BLaER1 treated with 17β-estradiol and CSF1 and Interleukin-3, amounts not matched to agents 10 nM and 100 nM (cell line): ENCODE data around the gene KIAA1549.
A peak's percentile ranks its signal among the peaks of the same experiment; 100 is the strongest.

Experiments
- H3K27ac ChIP-seq, 11 experiments: shearing (Covaris generic); formaldehyde crosslinking; 2 replicates each; pipeline ENCODE4 v1.8.1; 2022
- H3K27me3 ChIP-seq, 11 experiments: shearing (Covaris generic); formaldehyde crosslinking; 2 replicates each; pipeline ENCODE4 v1.8.1; 2022
- H3K36me3 ChIP-seq, 11 experiments: shearing (Covaris generic); formaldehyde crosslinking; 2 replicates each; pipeline ENCODE4 v1.8.1; 2022
- H3K4me1 ChIP-seq, 10 experiments: shearing (Covaris generic); formaldehyde crosslinking; 2 replicates each; pipeline ENCODE4 v1.8.1; 2022
- H3K4me2 ChIP-seq, 11 experiments: shearing (Covaris generic); formaldehyde crosslinking; 2 replicates each; pipeline ENCODE4 v1.8.1; 2022
- H3K4me3 ChIP-seq, 10 experiments: shearing (Covaris generic); formaldehyde crosslinking; 2 replicates each; pipeline ENCODE4 v1.8.1; 2022
- H3K9ac ChIP-seq, 11 experiments: shearing (Covaris generic); formaldehyde crosslinking; 2 replicates each; pipeline ENCODE4 v1.8.1; 2022
- H3K9me3 ChIP-seq, 11 experiments: shearing (Covaris generic); formaldehyde crosslinking; replicated peaks in 1 of 11; 2 replicates each; pipeline ENCODE4 v1.8.1; 2022
- H4K20me1 ChIP-seq, 11 experiments: shearing (Covaris generic); formaldehyde crosslinking; 2 replicates each; pipeline ENCODE4 v1.8.1; 2022
- Cebpa-rat ChIP-seq, 11 experiments: shearing (Covaris generic); IDR thresholded peaks; 2 replicates each; pipeline ENCODE4 v1.8.1; 2022

Gene KIAA1549

DNA sequence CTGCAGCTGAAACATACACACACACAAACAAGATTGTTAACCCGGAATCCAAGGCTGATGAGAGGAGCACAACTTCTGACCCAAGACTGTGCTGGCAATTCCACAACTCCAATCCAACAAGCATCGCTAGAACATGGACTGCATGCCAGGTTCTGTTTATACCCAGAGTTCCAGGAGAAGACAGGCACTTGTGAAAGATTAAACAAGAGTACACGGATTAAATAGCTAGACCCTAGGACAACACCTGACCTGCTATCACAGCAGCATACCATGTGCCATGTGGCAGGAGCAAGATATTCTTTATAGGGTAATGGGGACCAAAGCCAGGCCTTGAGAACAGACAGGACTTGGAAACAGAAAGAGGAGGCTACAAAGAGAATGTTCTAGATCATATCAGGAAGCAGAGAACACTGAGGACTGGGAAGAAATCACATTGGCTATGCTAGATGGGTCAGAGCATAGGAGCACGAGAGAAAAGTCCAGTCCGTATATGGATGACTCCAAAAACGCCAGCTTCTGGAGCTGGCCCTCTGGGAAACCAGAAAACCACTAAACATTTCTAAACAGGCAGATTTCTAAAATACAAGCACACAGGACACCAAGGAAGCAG, 99.5 kb downstream of the KIAA1549 start:
- TF ChIP-seq Cebpa-rat (IDR thresholded peaks at IDR 0.05): no peak
- no peak overlapping the region for H3K27ac ChIP-seq
- peaks cover 14 to 55% (median 36%) of the 10 kb centered on the region in 11 experiments; a peak in 21 of 22 replicates for H3K36me3 ChIP-seq
- no peak overlapping the region for H3K9ac ChIP-seq
- H3K9me3 ChIP-seq: no peaks in the 10 kb centered on the region
- no peaks in the 10 kb centered on the region for H3K27me3 ChIP-seq
- H3K4me1 ChIP-seq: peaks cover 0 to 10% (median 4%) of the 10 kb centered on the region in 10 experiments; a peak in 9 of 20 replicates
- no peak overlapping the region for H3K4me3 ChIP-seq
- no peaks in the 10 kb centered on the region for H4K20me1 ChIP-seq
- H3K4me2 ChIP-seq: peak overlapping the region in 2 of 11 experiments; percentile 3 to 17; a peak in 1 of 22 replicates

DNA sequence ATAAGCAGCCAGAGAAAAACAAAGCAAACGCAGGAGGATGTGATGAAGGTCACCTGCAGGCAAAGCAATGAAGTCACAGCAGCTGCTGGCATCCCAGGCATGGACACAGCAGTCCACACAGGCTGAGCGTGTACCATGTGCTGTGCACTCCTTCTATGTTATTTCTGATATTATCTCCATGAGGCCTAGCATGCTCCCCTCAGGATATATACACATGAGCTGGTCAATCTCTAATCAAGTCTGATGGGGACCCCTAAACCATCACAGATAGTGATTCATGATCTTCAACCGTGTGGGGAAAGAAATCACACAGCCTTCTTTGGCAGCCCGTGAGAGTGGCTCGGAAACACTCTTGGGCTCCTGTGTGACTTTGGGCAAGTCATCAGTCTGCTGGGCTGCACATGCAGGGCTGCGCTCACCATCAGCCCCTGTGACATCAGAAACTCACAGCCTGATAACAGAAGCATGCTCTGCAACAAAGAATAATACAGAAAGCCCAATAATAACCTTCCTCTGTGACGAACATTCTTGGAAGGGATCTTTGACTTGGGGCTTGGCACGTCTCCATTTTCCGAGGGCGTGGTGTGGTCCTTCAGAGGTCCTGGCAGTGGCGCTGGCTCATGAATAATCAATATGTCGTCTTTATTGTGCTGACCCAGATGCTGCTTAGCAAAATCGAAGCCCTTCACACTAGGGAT, 100.2 kb downstream of the KIAA1549 start:
- Histone ChIP-seq H3K9ac (no peak overlapping the region), H3K27me3 (no peaks in the 10 kb centered on the region), H3K9me3 (no peaks in the 10 kb centered on the region), H3K4me3 (no peak overlapping the region), H3K36me3 (peaks cover 14 to 58% (median 36%) of the 10 kb centered on the region in 11 experiments; a peak in 21 of 22 replicates), H3K27ac (no peak overlapping the region), H4K20me1 (no peaks in the 10 kb centered on the region), H3K4me2 (no peak overlapping the region), H3K4me1 (peaks cover 0 to 8% (median 5%) of the 10 kb centered on the region in 10 experiments; a peak in 8 of 20 replicates)
- no peak for TF ChIP-seq Cebpa-rat (IDR thresholded peaks at IDR 0.05)

DNA sequence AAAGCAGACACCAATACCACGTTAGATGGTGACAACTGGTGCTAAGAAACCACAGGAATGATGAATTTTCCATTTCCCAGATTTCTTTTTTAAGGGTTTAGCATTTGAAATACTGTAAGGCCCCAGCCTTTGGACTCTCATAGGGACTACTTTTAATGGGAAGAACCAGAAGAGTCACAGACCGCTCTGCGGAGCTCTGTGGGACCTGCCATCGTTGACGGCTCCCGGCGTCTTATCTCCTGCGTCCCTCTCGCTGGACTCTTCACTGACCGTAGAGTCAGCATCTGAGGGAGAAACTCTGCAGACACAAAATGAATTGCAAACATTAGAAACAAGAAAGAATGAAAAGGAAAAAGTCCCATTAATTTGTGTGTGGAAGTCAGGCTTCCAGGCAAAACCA, 101.8 kb downstream of the KIAA1549 start:
- Histone ChIP-seq H3K4me3 (no peak overlapping the region), H4K20me1 (no peaks in the 10 kb centered on the region), H3K9me3 (no peaks in the 10 kb centered on the region), H3K27me3 (no peaks in the 10 kb centered on the region), H3K27ac (no peak overlapping the region), H3K36me3 (peaks cover 14 to 72% (median 39%) of the 10 kb centered on the region in 11 experiments; a peak in 21 of 22 replicates), H3K9ac (no peak overlapping the region), H3K4me1 (peaks cover 0 to 14% (median 9%) of the 10 kb centered on the region in 10 experiments; a peak in 9 of 20 replicates), H3K4me2 (no peak overlapping the region)
- no peak for TF ChIP-seq Cebpa-rat (IDR thresholded peaks at IDR 0.05)

DNA sequence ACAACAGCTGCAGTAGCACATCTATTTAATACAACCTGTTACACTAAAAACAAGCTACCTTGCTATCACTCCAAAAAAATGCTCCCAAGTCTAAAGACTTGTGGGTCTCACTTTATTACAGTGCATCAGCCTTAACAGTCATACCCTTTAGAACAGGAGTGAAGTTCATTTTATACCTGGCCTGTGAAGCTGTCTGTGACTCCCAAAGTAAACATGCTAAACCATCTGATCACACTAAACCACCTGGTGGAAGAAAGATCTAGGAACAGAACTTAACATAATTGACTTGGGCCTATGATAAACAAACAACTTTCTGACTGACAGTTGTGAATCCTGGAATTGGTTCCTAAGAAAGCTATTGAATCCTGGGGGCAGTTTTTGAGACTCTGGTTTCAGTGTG, 102.3 kb downstream of the KIAA1549 start:
- H3K4me3 ChIP-seq: no peak overlapping the region
- H3K4me2 ChIP-seq: no peak overlapping the region
- no peaks in the 10 kb centered on the region for H3K27me3 ChIP-seq
- H3K4me1 ChIP-seq: peaks cover 0 to 14% (median 9%) of the 10 kb centered on the region in 10 experiments; a peak in 9 of 20 replicates
- no peak overlapping the region for H3K27ac ChIP-seq
- no peaks in the 10 kb centered on the region for H4K20me1 ChIP-seq
- H3K9ac ChIP-seq: no peak overlapping the region
- H3K9me3 ChIP-seq: no peaks in the 10 kb centered on the region
- no peak for TF ChIP-seq Cebpa-rat (IDR thresholded peaks at IDR 0.05)
- H3K36me3 ChIP-seq: peaks cover 14 to 71% (median 39%) of the 10 kb centered on the region in 11 experiments; a peak in 21 of 22 replicates

DNA sequence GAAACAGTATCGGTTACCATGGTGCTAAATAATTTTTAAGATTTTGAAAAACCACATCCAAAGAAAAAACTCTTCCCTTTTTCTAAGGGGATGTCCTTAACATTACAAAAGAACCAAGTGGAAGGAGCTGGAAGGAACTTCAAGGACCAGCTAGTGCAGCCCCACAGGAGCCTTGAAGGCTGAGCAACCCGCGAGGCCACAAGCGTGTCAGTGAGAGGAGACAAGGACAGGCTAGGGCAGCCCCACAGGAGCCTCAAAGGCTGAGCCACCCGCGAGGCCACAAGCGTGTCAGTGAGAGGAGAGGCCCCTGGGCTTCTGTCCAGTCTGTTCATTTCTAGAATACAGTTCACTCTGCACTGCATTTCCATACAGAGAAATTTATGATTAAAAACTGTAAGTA, 103.1 kb downstream of the KIAA1549 start:
- H3K9ac ChIP-seq: no peak overlapping the region
- H3K4me1 ChIP-seq: peaks cover 0 to 14% (median 9%) of the 10 kb centered on the region in 10 experiments; a peak in 9 of 20 replicates
- H3K27me3 ChIP-seq: no peaks in the 10 kb centered on the region
- H3K9me3 ChIP-seq: no peaks in the 10 kb centered on the region
- no peak for TF ChIP-seq Cebpa-rat (IDR thresholded peaks at IDR 0.05)
- peaks cover 10 to 69% (median 39%) of the 10 kb centered on the region in 11 experiments; a peak in 21 of 22 replicates for H3K36me3 ChIP-seq
- no peak overlapping the region for H3K4me2 ChIP-seq
- no peak overlapping the region for H3K27ac ChIP-seq
- no peaks in the 10 kb centered on the region for H4K20me1 ChIP-seq
- no peak overlapping the region for H3K4me3 ChIP-seq

DNA sequence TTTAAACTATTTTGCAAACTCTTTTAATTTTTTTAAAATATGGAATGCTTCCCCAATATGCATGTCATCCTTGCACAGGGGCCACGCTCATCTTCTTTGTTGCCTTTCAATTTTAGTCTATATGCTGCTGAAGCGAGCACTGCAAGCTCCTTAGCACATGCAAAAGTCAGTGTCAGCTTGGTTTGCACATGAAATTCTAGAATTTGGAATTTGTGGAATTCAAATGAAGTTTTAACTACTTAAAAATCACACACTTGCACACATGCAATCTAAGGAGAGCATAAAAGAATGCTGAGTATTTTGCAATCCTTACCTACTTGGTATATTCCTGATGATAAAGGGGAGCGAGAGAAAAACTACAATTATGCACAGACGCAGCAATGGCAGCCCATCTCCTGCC, 104.9 kb downstream of the KIAA1549 start:
- Histone ChIP-seq H4K20me1 (no peaks in the 10 kb centered on the region), H3K9ac (no peak overlapping the region), H3K36me3 (peaks cover 8 to 73% (median 39%) of the 10 kb centered on the region in 11 experiments; a peak in 21 of 22 replicates), H3K4me3 (no peak overlapping the region), H3K27ac (no peak overlapping the region), H3K4me1 (peaks cover 0 to 9% (median 6%) of the 10 kb centered on the region in 10 experiments; a peak in 7 of 20 replicates), H3K27me3 (no peaks in the 10 kb centered on the region), H3K4me2 (no peak overlapping the region), H3K9me3 (no peaks in the 10 kb centered on the region)
- TF ChIP-seq Cebpa-rat (IDR thresholded peaks at IDR 0.05): no peak

DNA sequence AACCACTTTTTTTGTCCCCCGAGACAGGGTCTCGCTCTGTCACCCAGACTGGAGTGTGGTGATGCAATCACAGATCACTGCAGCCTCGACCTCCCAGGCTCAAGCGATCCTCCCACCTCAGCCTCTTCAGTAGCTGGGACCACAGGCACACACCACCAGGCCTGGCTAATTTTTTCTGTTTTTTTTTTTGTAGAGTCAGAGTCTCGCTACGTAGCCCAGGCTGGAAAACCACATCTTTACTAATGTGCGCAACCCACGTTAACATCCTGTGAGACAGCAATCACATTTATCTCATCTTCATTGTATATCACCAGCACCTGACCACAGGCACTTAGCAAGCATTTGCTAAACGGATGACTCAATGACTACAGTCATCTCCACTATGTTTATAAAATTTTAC, 105.4 kb downstream of the KIAA1549 start:
- Histone ChIP-seq H3K4me1 (peaks cover 0 to 9% (median 6%) of the 10 kb centered on the region in 10 experiments; a peak in 7 of 20 replicates), H3K27ac (no peak overlapping the region), H4K20me1 (no peaks in the 10 kb centered on the region), H3K36me3 (peaks cover 10 to 73% (median 38%) of the 10 kb centered on the region in 11 experiments), H3K4me3 (no peak overlapping the region), H3K27me3 (no peaks in the 10 kb centered on the region), H3K9me3 (no peaks in the 10 kb centered on the region), H3K9ac (no peak overlapping the region), H3K4me2 (peak overlapping the region in 2 of 11 experiments; percentile 6 to 34; a peak in 3 of 22 replicates)
- TF ChIP-seq Cebpa-rat (IDR thresholded peaks at IDR 0.05): peak in 2 of 11 experiments; percentile 78 to 80; a peak in 4 of 22 replicates

DNA sequence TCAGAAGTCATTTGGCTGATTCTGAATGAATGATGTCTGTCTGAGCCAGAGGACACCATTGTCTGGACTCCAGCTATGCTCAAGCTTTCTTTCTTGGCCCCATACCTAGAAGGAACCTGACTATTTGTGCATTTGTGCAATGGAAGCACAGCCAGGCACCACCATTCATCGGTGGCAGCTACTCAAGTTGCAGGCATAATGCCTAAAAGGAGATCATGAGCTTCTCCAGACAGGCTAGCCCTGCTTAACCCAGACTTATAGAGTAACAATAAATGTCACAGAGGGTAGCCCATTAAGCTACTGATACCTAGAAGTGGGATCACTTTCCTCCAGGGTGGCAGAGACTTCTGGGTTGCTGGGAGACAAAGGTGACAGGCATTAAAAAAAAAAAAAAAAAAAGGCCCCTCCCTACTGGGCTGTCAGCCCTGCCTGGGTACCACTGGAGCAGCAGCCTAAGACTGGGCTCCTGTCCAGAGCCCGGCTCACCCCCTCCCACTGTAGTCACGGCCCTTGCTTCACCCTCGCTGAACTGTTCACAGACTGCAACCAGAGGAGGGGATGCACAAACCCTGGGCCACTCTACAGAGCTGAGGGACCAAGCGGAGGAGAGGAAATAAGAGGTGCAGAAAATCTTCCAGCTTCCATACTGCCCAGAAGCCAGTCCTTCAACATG, 107.8 kb downstream of the KIAA1549 start:
- no peaks in the 10 kb centered on the region for H3K27me3 ChIP-seq
- H3K27ac ChIP-seq: no peak overlapping the region
- H3K9ac ChIP-seq: no peak overlapping the region
- no peaks in the 10 kb centered on the region for H3K9me3 ChIP-seq
- H3K4me2 ChIP-seq: no peak overlapping the region
- TF ChIP-seq Cebpa-rat (IDR thresholded peaks at IDR 0.05): no peak
- no peaks in the 10 kb centered on the region for H4K20me1 ChIP-seq
- H3K36me3 ChIP-seq: peaks cover 11 to 74% (median 41%) of the 10 kb centered on the region in 11 experiments; a peak in 19 of 22 replicates
- H3K4me3 ChIP-seq: no peak overlapping the region
- H3K4me1 ChIP-seq: peaks cover 0 to 9% (median 6%) of the 10 kb centered on the region in 10 experiments; a peak in 7 of 20 replicates

DNA sequence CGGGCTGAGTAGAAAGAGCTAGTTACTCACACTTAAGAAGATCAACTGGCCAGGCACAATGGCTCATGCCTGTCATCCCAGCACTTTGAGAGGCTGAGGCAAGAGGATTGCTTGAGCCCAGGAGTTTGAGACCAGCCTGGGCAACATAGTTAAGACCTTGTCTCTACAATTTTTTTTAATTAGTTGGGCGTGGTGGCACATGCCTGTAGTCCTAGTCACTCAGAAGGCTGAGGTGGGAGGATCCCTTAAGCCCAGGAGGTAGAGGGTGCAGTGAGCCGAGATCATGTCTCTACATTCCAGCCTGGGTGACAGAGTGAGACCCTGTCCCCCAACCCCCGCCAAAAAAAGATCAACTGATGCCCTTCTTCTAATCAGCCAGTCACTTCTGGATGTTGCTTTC, 108.6 kb downstream of the KIAA1549 start:
- Histone ChIP-seq H3K4me2 (no peak overlapping the region), H3K4me3 (no peak overlapping the region), H3K9ac (no peak overlapping the region), H4K20me1 (no peaks in the 10 kb centered on the region), H3K27ac (no peak overlapping the region), H3K9me3 (no peaks in the 10 kb centered on the region), H3K27me3 (no peaks in the 10 kb centered on the region), H3K4me1 (peaks cover 0 to 9% (median 6%) of the 10 kb centered on the region in 10 experiments; a peak in 7 of 20 replicates), H3K36me3 (peaks cover 14 to 73% (median 41%) of the 10 kb centered on the region in 11 experiments; a peak in 20 of 22 replicates)
- TF ChIP-seq Cebpa-rat (IDR thresholded peaks at IDR 0.05): no peak
